ENCODE results near the gene SPOCK1. TPM values are rescaled to one million over a fixed set of nuclear protein-coding genes. Genes with fewer than 3 reads are reported as not detected.
A peak's percentile ranks its signal among the peaks of the same experiment; 100 is the strongest.

The SPOCK1 gene
- total and polyA plus RNA-seq, 5 donors from 2014 or later, result 0.27 TPM; not detected in 4

DNA sequence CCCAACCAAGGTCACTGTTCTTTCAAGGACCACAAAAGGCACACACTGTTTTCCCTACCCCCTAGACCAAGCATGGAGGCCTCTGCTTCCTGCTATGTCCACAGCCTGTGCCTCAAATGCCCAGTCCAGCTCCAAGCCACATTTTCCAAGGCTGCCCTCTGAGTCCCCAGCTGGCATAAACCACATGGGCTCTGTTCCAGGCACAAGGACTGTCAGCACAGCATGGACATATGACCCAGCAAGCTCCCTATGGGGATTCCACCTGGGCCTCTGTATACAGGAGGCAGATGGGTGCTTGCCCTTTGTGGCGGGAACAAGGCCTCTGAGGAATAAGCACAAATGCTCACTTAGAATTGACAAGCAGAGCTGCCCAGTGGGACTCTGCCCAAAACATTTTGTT lies 115.2 kb downstream of the SPOCK1 start:
- no peaks in the 10 kb centered on the region for H3K27me3 ChIP-seq (ENCODE audit: control insufficient read depth, insufficient read depth, low read length)
- H3K9me3 ChIP-seq (ENCODE audit: control insufficient read depth in 2 of 2, low read length in 2 of 2), result peaks cover 0 to 7% of the 10 kb centered on the region in 2 experiments
- H3K4me3 Mint-ChIP-seq, result no peak overlapping the region
- DNase-seq (no peak), ATAC-seq (ENCODE audit: low read depth in 2 of 2) (no peak)
- peaks cover 9% of the 10 kb centered on the region for H3K36me3 Mint-ChIP-seq
- H3K36me3 ChIP-seq (ENCODE audit: control insufficient read depth, insufficient read depth, low read length), result no peaks in the 10 kb centered on the region
- no peaks in the 10 kb centered on the region for H3K4me1 ChIP-seq (ENCODE audit: control insufficient read depth, insufficient read depth, low read length, poor library complexity, severe bottlenecking)
- no peaks in the 10 kb centered on the region for H3K27me3 Mint-ChIP-seq
- H3K27ac Mint-ChIP-seq, result no peak overlapping the region
- H3K9me3 Mint-ChIP-seq, result peaks cover 3 to 26% (median 11%) of the 10 kb centered on the region in 7 donors
- no peak overlapping the region for H3K27ac ChIP-seq (ENCODE audit: insufficient read depth, low read length, poor library complexity, severe bottlenecking)
- no peak overlapping the region for H3K4me3 ChIP-seq (ENCODE audit: low read depth, low read length)
- no peaks in the 10 kb centered on the region for H3K4me1 Mint-ChIP-seq

- Mint-ChIP-seq H3K27me3 (no peaks in the 10 kb centered on the region), H3K4me1 (no peaks in the 10 kb centered on the region), H3K9me3 (peaks cover 3 to 26% (median 11%) of the 10 kb centered on the region in 7 donors), H3K4me3 (peak overlapping the region in 1 of 4 donors; percentile 5), H3K36me3 (peaks cover 9% of the 10 kb centered on the region), H3K27ac (no peak overlapping the region)
- no peaks in the 10 kb centered on the region for H3K36me3 ChIP-seq (ENCODE audit: control insufficient read depth, insufficient read depth, low read length)
- DNase-seq (no peak), ATAC-seq (ENCODE audit: low read depth in 2 of 2) (no peak)
- H3K27ac ChIP-seq (ENCODE audit: insufficient read depth, low read length, poor library complexity, severe bottlenecking), result no peak overlapping the region
- peaks cover 0 to 7% of the 10 kb centered on the region in 2 experiments for H3K9me3 ChIP-seq (ENCODE audit: control insufficient read depth in 2 of 2, low read length in 2 of 2)
- no peak overlapping the region for H3K4me3 ChIP-seq (ENCODE audit: low read depth, low read length)
- no peaks in the 10 kb centered on the region for H3K4me1 ChIP-seq (ENCODE audit: control insufficient read depth, insufficient read depth, low read length, poor library complexity, severe bottlenecking)
- H3K27me3 ChIP-seq (ENCODE audit: control insufficient read depth, insufficient read depth, low read length), result no peaks in the 10 kb centered on the region
Observed at GRCh38 chr5:137381555-137381954, 117.6 kb downstream of the SPOCK1 start.

GRCh38 chr5:137379555-137380286 lies 119.4 kb downstream of the SPOCK1 start:
- Histone ChIP-seq H3K4me3 (ENCODE audit: low read depth, low read length) (no peak overlapping the region), H3K27ac (ENCODE audit: insufficient read depth, low read length, poor library complexity, severe bottlenecking) (no peak overlapping the region), H3K4me1 (ENCODE audit: control insufficient read depth, insufficient read depth, low read length, poor library complexity, severe bottlenecking) (no peaks in the 10 kb centered on the region), H3K9me3 (ENCODE audit: control insufficient read depth in 2 of 2, low read length in 2 of 2) (peaks cover 0 to 7% of the 10 kb centered on the region in 2 experiments), H3K36me3 (ENCODE audit: control insufficient read depth, insufficient read depth, low read length) (no peaks in the 10 kb centered on the region), H3K27me3 (ENCODE audit: control insufficient read depth, insufficient read depth, low read length) (no peaks in the 10 kb centered on the region)
- Mint-ChIP-seq H3K4me3 (no peak overlapping the region), H3K4me1 (no peaks in the 10 kb centered on the region), H3K9me3 (peaks cover 3 to 21% (median 11%) of the 10 kb centered on the region in 7 donors), H3K27me3 (no peaks in the 10 kb centered on the region), H3K36me3 (peaks cover 9% of the 10 kb centered on the region), H3K27ac (no peak overlapping the region)
- no peak for ATAC-seq (ENCODE audit: low read depth in 2 of 2)
- DNase-seq, result no peak

GRCh38 chr5:137375741-137376526 lies 123.2 kb downstream of the SPOCK1 start:
- Mint-ChIP-seq H3K9me3 (peaks cover 0 to 10% (median 4%) of the 10 kb centered on the region in 7 donors), H3K36me3 (no peaks in the 10 kb centered on the region), H3K27me3 (no peaks in the 10 kb centered on the region), H3K27ac (no peak overlapping the region), H3K4me3 (no peak overlapping the region), H3K4me1 (no peaks in the 10 kb centered on the region)
- H3K27ac ChIP-seq (ENCODE audit: insufficient read depth, low read length, poor library complexity, severe bottlenecking), result no peak overlapping the region
- H3K4me3 ChIP-seq (ENCODE audit: low read depth, low read length), result no peak overlapping the region
- H3K36me3 ChIP-seq (ENCODE audit: control insufficient read depth, insufficient read depth, low read length), result no peaks in the 10 kb centered on the region
- ATAC-seq (ENCODE audit: low read depth in 2 of 2) (no peak), DNase-seq (no peak)
- H3K4me1 ChIP-seq (ENCODE audit: control insufficient read depth, insufficient read depth, low read length, poor library complexity, severe bottlenecking), result no peaks in the 10 kb centered on the region
- H3K9me3 ChIP-seq (ENCODE audit: control insufficient read depth in 2 of 2, low read length in 2 of 2), result no peaks in the 10 kb centered on the region
- H3K27me3 ChIP-seq (ENCODE audit: control insufficient read depth, insufficient read depth, low read length), result no peaks in the 10 kb centered on the region

DNA sequence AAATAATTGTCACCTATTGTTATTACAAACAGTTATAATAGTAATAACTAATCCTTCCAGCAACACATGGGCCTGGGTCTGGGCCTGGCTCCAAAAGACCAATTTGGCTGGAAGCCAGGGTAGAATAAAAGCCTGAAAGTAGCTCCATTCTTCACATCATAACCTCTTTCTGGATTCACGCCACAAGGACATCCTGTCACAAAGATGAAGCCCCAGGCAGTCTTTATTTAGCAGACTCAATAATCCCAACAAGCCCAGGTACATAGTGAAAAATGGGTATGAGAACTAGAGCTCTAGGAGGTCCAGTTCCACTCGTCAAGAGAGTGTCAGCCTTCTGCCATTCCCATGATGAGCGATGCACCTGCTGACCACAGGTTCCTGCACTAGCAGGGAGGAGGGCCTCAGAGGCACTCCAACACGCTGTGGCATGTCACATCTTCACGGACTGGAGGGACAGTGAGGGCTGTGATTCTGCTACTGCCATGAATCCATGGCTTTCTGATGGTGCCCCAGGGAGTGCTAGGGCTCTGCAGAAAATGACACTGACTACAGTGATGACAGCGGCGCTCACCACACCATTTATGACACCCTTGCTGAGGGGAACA lies 124.9 kb downstream of the SPOCK1 start:
- no peaks in the 10 kb centered on the region for H3K4me1 ChIP-seq (ENCODE audit: control insufficient read depth, insufficient read depth, low read length, poor library complexity, severe bottlenecking)
- Mint-ChIP-seq H3K4me1 (no peaks in the 10 kb centered on the region), H3K27ac (no peak overlapping the region), H3K36me3 (no peaks in the 10 kb centered on the region), H3K9me3 (peaks cover 0 to 2% (median 0%) of the 10 kb centered on the region in 7 donors), H3K4me3 (no peak overlapping the region), H3K27me3 (peaks cover 3% of the 10 kb centered on the region)
- ATAC-seq (ENCODE audit: low read depth in 2 of 2) (no peak), DNase-seq (no peak)
- H3K27me3 ChIP-seq (ENCODE audit: control insufficient read depth, insufficient read depth, low read length), result no peaks in the 10 kb centered on the region
- H3K27ac ChIP-seq (ENCODE audit: insufficient read depth, low read length, poor library complexity, severe bottlenecking), result no peak overlapping the region
- no peak overlapping the region for H3K4me3 ChIP-seq (ENCODE audit: low read depth, low read length)
- no peaks in the 10 kb centered on the region for H3K36me3 ChIP-seq (ENCODE audit: control insufficient read depth, insufficient read depth, low read length)
- H3K9me3 ChIP-seq (ENCODE audit: control insufficient read depth in 2 of 2, low read length in 2 of 2), result no peaks in the 10 kb centered on the region

DNA sequence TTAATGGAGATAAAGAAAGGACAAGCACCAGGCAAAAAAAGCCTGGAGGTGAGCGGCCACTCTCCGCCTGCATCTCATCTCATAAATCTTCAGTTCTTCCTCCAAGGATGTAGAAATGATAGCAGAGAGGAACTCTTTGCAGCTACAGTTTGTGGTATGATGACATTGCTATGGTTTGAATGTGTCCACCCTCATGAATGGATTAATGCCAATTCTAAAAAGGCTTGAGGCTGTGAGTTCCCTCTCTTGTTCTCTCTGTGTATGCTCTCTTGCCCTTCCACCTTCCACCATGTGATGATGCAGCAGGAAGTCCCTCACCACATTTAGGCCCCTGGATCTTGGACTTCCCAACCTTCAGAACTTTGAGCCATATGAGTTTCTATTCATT lies 126.4 kb downstream of the SPOCK1 start:
- Mint-ChIP-seq H3K4me3 (no peak overlapping the region), H3K9me3 (peaks cover 0 to 2% (median 0%) of the 10 kb centered on the region in 7 donors), H3K27me3 (peaks cover 6% of the 10 kb centered on the region), H3K4me1 (no peaks in the 10 kb centered on the region), H3K27ac (no peak overlapping the region), H3K36me3 (no peaks in the 10 kb centered on the region)
- Histone ChIP-seq H3K4me1 (ENCODE audit: control insufficient read depth, insufficient read depth, low read length, poor library complexity, severe bottlenecking) (no peaks in the 10 kb centered on the region), H3K4me3 (ENCODE audit: low read depth, low read length) (no peak overlapping the region), H3K36me3 (ENCODE audit: control insufficient read depth, insufficient read depth, low read length) (no peaks in the 10 kb centered on the region), H3K27ac (ENCODE audit: insufficient read depth, low read length, poor library complexity, severe bottlenecking) (no peak overlapping the region), H3K9me3 (ENCODE audit: control insufficient read depth in 2 of 2, low read length in 2 of 2) (no peaks in the 10 kb centered on the region), H3K27me3 (ENCODE audit: control insufficient read depth, insufficient read depth, low read length) (no peaks in the 10 kb centered on the region)
- no peak for DNase-seq
- no peak for ATAC-seq (ENCODE audit: low read depth in 2 of 2)

- H3K27ac Mint-ChIP-seq, result no peak overlapping the region
- Histone ChIP-seq H3K36me3 (ENCODE audit: control insufficient read depth, insufficient read depth, low read length) (no peaks in the 10 kb centered on the region), H3K27ac (ENCODE audit: insufficient read depth, low read length, poor library complexity, severe bottlenecking) (no peak overlapping the region), H3K4me1 (ENCODE audit: control insufficient read depth, insufficient read depth, low read length, poor library complexity, severe bottlenecking) (no peaks in the 10 kb centered on the region), H3K9me3 (ENCODE audit: control insufficient read depth in 2 of 2, low read length in 2 of 2) (no peaks in the 10 kb centered on the region), H3K4me3 (ENCODE audit: low read depth, low read length) (no peak overlapping the region), H3K27me3 (ENCODE audit: control insufficient read depth, insufficient read depth, low read length) (no peaks in the 10 kb centered on the region)
- H3K4me3 Mint-ChIP-seq, result no peak overlapping the region
- no peaks in the 10 kb centered on the region for H3K36me3 Mint-ChIP-seq
- no peak for DNase-seq
- ATAC-seq (ENCODE audit: low read depth in 2 of 2), result no peak
- peaks cover 6% of the 10 kb centered on the region for H3K27me3 Mint-ChIP-seq
- H3K4me1 Mint-ChIP-seq, result no peaks in the 10 kb centered on the region
- peaks cover 0 to 2% (median 0%) of the 10 kb centered on the region in 7 donors for H3K9me3 Mint-ChIP-seq
Observed at GRCh38 chr5:137372016-137372772, 126.9 kb downstream of the SPOCK1 start.

All from CD4-positive, CD25-positive, alpha-beta regulatory T cell (primary cell).